Endothelial cell of umbilical vein (primary cell): ENCODE results near the gene PLPPR3.

Source experiments
- EZH2 ChIP-seq: IDR thresholded peaks from 2 replicates; pipeline ENCODE4 v1.6.1; 2012; ENCODE audit warnings: borderline replicate concordance, low read depth, mild to moderate bottlenecking, moderate library complexity, low read length, inconsistent platforms; ENCODE audit not compliant: severe bottlenecking
- GATA2 ChIP-seq: IDR thresholded peaks from 2 replicates; pipeline ENCODE4 v1.7.0; 2011; ENCODE audit warnings: low read depth, mild to moderate bottlenecking, moderate library complexity, mixed read lengths, low read length; ENCODE audit not compliant: insufficient read length, insufficient read depth
- JUN ChIP-seq: IDR thresholded peaks from 2 replicates; pipeline ENCODE4 v1.6.1; 2011; ENCODE audit warnings: borderline replicate concordance, low read depth; ENCODE audit not compliant: insufficient read length, insufficient read depth
- MYC ChIP-seq: IDR thresholded peaks from one replicate; pipeline ENCODE4 v1.6.1; 2011; ENCODE audit warnings: mild to moderate bottlenecking, low read depth, low read length
- POLR2A ChIP-seq: IDR thresholded peaks from 2 replicates; pipeline ENCODE4 v1.6.1; 2012; ENCODE audit warnings: low read depth, mild to moderate bottlenecking, control low read depth, low read length
- POLR2AphosphoS5 ChIP-seq: IDR thresholded peaks from 2 replicates; pipeline ENCODE4 v1.6.1; 2012; ENCODE audit warnings: low read depth, mild to moderate bottlenecking, control low read depth, low read length, moderate library complexity; ENCODE audit not compliant: insufficient read depth
- TF ChIP-seq, protein P1 (sequence below), 2 donors: IDR thresholded peaks; 1 replicate in 1 of 2; 2 replicates in 1 of 2; pipeline ENCODE4 v1.5.1; 2011; ENCODE audit warnings: low read length in 2 of 2, mild to moderate bottlenecking in 2 of 2, moderate library complexity in 2 of 2, control low read depth in 1 of 2, inconsistent platforms in 1 of 2, low read depth in 1 of 2; ENCODE audit not compliant: insufficient read depth in 1 of 2; ENCODE audit errors: extremely low read depth in 1 of 2

DNA sequence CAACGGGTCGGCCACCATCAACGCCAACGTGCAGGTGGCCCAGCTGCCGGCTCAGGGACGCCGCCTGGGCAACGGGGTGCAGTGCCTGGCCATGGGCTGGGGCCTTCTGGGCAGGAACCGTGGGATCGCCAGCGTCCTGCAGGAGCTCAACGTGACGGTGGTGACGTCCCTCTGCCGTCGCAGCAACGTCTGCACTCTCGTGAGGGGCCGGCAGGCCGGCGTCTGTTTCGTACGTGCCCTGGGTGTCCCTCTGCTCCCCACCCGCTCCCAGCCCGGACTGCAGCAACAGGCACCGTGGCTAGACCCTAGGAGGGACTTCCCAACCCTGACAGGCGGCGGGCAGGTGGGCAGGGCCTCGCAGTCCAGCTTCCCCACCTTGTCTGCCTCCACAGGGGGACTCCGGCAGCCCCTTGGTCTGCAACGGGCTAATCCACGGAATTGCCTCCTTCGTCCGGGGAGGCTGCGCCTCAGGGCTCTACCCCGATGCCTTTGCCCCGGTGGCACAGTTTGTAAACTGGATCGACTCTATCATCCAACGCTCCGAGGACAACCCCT is 33.9 kb upstream of the PLPPR3 start:
- TF ChIP-seq POLR2A (no peak), POLR2AphosphoS5 (no peak), JUN (no peak), GATA2 (no peak), EZH2 (no peak), MYC (no peak)
- TF ChIP-seq, protein P1, sequence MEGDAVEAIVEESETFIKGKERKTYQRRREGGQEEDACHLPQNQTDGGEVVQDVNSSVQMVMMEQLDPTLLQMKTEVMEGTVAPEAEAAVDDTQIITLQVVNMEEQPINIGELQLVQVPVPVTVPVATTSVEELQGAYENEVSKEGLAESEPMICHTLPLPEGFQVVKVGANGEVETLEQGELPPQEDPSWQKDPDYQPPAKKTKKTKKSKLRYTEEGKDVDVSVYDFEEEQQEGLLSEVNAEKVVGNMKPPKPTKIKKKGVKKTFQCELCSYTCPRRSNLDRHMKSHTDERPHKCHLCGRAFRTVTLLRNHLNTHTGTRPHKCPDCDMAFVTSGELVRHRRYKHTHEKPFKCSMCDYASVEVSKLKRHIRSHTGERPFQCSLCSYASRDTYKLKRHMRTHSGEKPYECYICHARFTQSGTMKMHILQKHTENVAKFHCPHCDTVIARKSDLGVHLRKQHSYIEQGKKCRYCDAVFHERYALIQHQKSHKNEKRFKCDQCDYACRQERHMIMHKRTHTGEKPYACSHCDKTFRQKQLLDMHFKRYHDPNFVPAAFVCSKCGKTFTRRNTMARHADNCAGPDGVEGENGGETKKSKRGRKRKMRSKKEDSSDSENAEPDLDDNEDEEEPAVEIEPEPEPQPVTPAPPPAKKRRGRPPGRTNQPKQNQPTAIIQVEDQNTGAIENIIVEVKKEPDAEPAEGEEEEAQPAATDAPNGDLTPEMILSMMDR (IDR thresholded peaks at IDR 0.05; ENCODE audit: extremely low read depth in 1 of 2, insufficient read depth in 1 of 2, low read depth in 1 of 2, low read length in 2 of 2), result no peak
